ENCODE data around the gene DPH3.

The DPH3 gene

DNA sequence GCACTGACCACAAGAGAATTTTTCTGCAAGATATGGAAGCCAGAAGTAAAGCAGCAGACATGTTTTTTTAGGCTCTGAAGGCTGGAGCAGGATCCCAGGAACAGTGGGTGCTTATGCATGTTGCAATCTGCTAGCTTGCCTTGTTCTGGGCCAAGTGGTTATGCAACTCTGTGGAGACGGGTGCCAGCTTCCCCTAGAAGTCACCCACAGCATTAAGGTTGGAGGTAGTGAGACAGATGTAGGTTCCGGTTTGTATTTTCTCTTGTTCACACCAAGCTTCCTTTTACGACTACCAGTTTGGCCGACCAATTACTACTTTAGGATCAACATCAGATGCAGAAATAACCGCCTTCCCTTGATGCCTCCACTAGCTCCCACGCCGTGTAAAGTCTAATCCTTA is 11.1 kb downstream of the DPH3 start:
- DNase-seq: no peak

DNA sequence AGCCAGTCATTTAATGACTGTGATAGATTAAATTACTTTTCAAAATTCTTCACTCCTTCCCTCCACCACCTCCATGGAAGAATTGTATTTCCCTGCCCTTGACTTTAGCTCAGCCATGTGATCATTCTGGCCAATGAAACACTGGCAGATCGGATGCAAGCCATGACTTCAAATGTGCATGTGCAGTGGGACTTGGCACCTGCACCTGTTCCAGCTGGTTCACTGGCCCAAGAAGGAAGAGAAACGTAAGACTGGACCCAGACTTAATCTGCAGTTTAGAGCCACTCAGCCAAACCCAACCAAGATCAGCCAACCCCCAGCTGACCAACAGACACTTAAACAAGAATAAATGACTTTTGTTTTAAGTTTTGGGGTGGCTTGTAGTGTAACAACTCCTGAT is 11.8 kb downstream of the DPH3 start:
- DNase-seq: no peak

DNA sequence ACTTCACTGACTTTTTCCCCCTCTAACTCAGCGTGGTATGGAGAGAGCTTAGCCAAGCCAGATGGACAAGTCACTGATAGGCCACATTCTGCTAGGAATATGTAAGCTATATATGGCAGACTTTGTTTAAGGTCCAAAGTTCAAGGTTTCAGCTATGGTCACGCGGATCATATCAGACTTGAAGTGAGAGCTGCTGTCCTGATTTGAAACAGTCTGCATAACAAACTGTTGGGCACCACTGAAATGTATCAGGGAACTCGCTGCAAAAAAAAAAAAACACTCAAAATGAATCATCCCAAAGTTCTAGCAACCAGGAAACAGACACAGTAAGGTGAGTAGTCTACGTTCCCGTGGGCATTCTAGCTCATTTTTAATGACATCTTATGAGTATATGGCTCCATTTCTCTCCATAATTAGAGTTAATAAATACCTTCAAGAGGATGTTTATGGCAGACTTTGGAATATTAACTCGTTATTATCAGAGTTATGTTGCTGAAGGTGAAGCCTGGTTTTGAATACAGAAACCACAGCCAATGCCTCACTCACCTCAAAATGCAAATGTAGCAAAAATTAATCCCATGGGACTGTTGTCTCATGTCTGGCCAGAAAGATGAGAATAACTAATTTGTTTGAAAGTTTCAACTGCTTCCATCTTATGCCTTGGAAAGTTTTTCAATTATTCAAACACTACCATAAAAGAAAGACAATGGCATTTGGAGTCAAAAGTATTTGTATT is 12.3 kb downstream of the DPH3 start:
- no peak for DNase-seq

DNA sequence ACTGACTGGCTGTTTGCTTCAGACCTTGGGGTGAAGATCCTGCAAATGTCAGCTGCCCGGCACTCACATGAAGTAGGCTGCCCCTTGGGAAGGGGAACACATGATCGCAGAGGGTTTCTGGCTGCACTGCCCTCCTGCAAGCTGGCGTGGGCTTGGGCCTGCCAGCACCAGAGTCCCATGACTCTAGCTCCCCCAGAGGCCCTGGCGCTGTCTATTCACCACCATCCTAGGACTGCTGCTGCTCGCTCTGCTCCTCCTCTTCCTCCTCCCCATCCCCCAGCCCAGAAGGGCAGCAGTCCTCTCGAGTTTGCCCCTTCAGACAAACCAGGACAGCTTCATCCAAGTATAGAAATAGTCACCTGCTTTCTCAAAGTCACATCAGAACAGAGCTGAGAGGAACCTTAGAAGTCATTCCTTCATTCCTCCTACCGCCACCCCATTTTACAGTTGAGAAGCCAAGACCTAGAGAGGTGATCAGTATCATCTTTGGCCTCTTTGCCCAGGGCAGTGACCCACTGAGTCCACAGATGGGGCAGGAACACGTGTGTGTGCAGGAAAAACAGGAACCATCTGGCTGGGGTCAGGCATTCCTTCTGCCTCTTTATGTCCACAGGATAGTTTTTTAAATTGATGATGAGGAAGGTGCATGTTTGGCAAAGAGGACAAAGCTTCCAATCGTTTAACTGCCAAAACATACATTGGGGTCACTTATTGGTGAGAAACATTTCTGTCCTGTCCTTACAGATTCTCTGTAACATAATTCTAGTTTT is 13.2 kb downstream of the DPH3 start:
- DNase-seq: no peak

DNA sequence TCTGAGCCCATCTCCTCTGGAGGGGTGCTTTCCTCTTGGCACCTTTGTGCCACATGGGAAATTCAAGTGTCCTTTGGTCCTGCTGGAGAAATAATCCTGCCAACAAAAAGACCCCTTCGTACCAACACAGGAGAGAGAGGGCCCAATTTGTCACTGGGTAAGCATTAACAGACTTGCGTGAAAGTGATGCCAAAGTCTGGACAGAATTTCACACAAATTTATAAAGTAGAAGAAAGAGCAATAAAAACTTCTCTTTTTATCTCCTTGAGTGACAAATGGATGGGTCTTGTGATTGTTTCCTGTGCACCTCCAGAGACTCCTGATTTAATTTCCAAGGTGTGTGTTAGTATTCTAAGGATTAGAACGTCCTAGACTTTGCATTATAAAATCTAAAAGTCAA is 14.9 kb downstream of the DPH3 start:
- DNase-seq: no peak

DNA sequence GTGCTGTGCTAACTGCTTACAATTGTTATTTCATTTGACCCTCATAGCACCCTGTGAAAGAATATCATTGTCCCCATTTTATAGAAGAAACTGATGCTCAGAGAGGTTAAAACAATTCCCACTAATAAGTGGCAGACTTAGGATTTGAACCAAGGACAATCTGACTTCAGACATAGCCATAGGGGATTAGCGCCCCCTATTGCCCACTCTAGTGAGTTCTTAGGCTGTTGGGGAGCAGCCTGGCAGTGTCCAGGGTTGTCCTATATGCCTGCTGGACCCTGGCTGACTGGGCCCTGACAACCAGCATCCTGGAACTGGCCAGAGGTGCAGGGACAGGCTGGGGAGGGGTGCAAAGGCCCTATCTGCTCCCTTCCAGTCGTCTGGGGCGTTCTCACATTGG is 15.4 kb downstream of the DPH3 start:
- DNase-seq: peak; percentile 16

DNA sequence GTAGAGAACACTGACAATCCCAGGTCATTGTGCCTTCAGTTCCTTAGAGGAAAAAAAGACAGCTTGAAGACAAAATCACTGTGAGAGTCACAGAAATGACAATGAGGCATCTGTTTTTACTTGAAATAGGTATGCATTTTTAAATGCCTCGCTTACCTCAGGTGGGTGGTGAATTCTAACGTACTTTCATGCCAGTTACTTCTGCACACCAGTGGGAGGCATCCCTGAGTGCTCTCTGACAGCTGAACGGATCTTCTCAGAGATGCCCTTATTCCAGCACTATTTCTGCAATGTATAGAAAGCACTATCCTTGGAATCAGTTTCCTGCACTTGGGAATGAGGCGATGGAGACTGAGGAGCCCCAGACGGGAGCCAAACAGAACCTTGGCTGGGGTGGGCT is 16.2 kb downstream of the DPH3 start:
- no peak for DNase-seq

DNA sequence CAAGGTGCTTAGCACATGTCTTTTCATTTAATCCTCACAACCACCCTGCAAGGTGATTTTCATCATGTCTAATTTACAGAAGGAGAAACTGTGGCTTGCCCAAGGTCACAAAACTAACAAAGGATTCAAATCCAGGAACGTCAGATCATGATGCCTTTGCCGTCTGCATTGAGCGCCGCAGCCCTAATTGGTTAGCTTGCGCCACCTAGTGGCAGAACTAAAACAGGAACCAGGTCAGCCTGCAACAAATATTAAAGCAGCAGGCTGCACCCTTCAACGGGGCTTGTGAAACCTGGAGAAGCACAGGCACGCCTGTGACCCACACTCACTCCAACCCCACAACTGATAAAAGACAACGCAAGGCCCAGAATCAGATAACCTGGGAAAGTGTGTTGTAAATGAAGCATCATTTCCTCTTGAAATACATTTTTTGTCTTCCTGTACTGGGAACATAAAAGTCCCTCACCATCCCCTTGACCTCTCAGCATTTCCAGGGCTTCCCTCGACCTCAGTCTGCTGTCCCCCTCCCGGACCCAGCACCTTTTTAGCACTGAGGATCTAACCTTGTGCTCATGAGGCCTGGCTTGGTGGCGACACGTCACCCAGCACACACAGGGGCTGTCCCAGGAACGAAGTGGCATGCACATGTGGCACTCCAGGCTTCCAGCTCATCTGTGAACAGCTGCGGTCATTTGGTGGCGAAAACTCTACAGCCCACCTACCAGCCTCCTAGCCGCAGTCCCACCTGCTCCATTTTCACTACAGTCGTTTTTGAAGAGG is 17.3 kb downstream of the DPH3 start:
- DNase-seq: peak; percentile 87

DNA sequence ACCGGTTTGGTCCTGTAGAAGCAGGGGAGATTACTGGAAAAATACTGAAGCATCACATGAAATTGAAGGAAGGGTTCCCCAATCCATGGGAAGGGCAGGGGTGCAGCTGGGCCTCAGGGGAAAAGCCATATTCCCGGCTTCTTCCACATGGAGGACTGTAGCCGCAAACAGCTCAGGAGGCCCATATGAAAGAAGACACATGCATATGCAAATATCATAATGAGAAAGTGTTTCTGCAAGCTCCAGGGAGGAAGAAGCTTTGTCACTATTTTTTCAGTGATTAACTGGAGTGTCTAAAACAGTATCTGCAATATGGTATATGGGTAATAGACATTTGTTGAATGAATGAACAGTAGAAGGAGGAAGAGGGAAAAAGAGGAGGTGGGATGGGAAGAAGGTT is 19.1 kb downstream of the DPH3 start:
- DNase-seq: no peak

DNA sequence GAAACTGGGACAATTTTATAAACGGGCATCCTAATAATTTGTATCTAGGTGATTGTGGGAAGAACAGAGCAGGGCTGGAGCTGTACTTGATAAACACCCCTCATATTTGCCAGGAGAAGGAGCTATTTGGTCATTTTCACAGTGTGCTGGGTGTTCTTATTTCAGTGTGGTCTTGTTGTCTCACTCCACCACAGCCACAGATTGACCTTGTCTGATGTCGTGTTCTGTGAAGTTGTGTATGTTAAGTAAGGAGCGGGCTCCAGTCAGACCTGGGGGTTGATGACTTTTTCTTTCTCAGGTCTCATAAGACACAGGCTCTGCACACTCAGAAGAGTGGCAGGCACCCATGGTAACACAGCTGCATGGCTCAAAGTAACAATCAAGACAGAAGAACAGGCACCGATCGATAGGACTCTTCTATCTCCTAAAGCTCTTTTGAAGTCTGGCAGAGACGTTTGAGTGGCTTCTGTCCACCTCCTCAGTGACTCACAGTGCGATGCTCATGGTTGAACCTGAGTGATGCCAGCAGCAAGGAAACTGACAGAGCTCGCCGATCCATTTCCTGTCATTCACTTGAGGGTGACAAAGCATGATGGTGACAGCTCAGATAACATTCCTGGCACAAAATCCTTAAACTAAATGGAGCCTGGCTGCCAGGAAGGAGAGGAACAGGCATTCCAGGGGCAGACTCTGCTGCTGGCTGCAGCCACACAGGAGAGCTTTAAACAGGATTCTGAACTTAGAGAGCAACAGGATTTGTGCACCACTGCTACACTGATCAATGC is 20.8 kb downstream of the DPH3 start:
- no peak for DNase-seq

DNA sequence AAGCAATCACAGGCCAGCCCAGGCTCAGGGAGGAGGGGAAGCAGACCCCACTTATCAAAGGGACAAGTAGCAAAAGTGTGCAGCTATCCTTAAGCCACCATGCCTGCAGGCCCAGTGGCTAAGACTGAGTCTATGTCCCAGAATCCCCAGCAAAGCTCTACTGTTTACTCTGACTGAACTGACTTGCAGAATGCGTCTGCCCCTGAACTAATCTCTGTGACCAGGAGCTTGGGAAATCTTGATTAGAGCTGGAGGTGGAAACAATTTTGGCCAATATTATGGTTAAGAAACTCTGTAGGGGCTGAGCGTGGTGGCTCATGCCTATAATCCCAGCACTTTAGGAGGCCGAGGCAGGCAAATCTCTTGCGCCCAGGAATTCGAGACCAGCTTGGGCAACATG is 22.6 kb downstream of the DPH3 start:
- no peak for DNase-seq

DNA sequence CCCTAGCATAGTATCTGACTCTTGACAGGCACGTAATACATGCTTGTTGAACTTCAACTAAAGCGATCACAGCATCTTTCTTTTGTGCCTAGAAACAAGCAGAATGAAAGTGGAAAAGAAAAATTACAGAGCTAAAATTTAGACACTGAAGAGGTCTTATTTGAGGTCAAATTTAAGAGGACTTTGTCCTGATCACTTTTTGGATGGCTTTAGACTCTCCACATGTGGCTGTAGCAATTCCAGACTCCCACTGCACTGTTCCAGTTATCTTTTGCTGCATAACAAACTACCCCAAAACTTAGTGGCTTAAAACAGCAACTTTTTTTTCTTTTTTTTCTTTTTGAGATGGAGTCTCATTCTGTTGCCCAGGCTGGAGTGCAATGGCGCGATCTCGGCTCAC is 23.5 kb downstream of the DPH3 start:
- DNase-seq: no peak

DNA sequence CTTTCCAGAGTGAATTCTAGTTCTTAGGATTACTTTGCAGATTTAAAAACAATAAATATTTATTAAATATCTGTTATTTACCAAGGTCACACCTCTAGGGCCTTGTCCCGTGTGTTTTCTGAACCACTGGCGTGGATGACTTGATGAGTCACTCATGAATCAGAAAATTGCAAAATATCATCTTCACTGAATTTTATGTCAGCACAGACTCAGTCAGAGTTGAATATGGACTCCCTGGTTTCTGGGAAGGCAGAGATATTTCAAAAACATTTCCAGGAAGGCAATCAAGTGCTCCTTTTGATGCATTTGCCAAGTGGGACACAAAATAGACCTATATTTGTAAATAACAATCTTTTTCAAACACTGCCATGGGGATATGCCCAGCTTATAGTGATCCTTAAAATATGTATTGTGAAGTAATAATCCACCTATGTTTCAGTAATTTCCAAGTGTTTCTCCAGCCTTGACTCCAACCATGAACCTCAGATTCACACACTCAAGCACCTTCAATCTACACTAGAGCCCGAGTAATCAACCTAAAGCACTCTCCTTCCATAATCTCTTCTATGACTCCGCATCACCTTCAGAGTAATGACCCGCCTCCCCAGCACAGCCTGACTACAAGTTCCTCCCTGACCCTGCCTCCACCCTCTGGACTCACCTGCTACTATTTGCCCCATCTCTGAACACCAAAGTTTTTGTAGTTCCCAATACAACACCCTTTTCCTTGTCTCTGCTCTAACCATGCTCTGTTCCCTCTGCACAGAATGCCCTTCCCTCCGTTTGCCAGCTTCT is 24.3 kb downstream of the DPH3 start:
- peak; percentile 38 for DNase-seq

DNA sequence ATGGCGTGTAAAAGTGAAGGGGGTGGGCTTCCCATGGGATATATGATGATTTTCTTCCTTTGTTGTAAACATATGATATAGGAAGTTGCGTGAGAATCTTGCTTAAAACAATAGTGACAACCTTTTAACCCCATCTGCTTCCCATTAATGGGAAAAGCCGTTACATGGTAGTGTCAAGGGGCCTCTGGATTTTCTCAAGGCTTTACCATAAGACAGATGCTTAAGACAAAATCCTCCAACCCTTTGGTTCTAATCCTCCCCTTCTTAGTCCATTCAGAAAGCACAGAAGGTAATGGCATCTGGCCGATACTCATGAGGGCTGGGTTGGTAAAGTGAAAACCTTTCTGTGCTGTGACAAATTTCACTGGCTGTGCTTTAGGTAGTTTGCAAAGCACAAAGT is 25.0 kb downstream of the DPH3 start:
- no peak for DNase-seq

DNA sequence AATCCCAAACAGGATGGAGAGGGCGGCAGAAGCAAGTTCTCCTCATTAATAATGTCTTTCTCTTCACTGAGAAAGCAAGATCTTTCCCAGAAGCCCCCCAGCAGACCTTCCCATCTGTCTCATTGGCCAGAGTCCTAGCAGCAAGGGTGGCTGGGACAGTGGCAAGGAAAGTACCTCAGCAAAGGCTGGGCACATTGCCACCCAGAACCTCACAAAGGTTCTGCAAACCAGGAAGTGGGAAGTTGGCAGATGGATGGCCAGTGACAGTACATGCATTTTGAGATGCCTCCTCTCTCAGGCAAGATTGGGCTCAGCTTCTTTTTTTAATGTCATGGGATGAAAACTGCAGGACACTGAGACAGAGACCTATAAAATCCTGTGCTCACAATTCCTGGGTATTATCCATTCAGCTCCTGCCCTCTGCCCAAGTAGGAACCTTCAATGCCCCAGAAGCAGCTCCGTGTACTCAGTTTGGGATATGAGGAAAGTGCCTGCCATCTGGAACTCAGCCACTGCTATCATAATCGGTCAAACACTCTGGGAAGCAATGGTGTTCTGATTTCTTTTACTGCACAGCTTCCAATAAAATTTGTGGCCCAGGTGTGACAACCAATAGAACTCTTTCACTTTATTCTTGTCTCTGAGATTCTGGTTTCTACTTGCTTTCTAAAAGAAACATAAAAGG is 25.5 kb downstream of the DPH3 start:
- DNase-seq: no peak

DNA sequence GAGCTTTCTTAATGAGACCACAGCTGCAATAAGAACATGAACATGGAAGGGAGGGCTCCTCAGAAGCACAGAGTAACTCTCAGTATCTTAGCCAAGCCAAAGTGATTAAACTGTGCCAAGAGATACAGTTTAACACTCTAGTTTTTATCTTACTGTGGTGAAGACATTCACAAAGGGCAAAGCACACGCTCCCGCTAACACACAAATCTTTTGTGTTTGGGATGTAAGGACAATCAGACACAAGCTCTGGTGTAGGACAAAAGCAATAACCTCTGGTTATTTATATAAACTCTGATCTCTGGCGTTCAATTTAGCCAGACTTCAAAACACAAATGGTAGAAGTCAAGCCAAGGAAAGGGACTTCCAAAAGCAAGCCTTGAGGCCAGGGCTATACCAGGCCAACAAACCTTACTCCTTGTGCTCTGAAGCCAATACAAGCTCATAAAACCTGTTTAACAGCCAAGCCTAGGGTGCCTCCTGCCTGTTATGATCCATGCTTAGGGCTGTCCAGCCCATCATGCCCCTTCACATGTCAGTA is 27.8 kb downstream of the DPH3 start:
- no peak for DNase-seq

DNA sequence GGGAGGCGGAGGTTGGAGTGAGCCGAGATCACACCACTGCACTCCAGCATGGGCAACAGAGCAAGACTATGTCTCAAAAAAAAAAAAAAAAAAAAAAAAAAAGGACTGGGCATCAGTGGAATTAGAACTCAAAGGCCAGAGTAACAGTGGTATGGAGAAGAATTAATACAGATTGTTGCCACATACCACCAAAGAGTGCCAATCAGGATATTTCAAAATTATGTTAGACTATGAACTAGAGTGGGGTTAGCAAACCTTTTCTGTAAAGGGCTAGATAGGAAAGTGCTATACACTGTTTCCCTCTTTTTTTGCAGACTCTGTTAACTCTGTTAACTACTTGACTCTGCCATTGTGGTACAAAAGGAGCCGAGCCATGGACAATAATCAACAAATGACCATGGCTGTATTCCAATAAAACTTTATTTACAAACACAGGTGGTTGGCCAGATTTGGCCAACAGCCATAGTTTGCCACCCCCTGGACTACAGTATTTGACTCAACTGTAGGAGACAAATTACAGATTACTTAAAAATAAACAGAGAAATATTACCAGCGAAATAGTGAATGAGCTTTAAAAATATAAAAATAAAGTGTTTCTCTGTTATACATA is 28.6 kb downstream of the DPH3 start:
- no peak for DNase-seq

DNA sequence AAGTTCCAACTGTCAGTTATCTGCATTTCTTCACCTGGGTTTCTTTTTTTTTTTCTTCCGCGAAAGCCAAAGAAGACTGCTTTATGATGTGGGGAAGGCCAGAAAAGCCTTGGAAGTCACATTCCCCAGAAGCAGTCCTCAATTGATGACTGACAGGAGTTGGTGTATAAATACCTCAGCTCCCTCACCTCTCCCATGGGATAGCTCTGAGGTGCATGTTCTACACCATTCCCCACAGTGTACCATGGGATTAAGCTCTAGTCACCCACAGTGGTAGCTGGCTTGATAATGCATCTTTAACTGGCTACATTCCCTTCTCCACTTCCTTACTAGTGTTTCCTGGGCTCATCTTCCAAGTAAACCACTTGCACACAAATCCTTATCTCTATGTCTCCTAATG is 30.5 kb downstream of the DPH3 start:
- DNase-seq: no peak

DNA sequence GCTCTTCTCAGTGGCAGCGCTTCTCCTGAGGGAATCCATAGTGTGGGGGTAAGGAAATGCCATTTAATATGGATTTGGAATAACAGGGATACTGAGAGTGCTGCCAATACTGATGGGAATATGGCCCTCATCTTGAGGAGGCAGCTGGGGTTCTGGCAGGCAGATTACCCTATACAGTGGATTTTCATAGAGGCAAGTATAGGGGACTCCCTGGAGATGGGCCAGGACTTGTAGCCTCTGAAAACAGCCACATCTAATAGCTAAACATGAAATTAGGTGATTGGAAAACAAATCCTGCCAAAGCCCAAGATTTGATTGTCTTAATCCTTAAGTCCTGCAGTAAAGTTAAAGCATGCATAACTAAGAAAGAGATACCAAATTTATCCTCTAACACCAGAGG is 30.9 kb downstream of the DPH3 start:
- DNase-seq: no peak

DNA sequence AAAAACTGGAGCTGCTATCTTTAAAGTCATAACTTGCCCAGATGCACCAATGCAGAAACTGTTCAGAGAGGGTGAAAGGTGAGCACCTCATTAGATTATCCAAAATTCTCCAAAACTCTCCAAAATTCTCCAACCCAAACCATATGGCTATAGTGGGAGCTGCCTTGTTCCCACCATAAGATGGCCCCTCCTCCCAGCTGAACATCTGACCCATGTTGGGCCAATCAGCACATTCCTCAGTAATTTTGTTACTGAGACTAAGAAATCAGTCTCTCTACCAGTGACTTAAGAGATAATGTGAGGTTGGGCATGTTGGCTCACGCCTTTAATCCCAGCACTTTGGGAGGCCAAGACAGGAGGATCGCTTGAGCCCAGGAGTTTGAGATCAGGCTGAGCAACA is 32.8 kb downstream of the DPH3 start:
- no peak for DNase-seq

DNA sequence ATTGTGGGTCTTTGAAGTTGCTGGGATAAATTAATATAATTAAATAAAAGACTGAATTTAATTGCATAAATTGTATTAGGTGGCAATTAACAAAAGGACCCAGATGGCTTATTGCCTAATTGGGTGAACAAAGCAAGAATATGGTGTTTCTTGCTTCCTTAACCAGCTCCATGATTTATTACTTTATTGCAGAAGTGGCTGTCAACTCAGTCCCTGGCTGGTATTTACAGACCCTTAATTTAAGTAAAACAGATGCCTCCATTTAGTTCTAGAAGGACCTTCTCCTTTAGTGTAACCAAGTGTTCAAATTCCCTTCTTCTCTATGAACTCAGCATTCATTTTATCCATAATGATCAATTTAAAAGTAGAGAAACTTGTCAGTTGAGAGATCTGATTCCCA is 35.1 kb downstream of the DPH3 start:
- no peak for DNase-seq

Data from activated CD4-positive, alpha-beta T cell treated with anti-CD3 and anti-CD28 coated beads, Interleukin-2, amount 50 U/mL, for 16 hours (primary cell).